ENCODE data around the gene ACTRT2.

Gene ACTRT2

DNA sequence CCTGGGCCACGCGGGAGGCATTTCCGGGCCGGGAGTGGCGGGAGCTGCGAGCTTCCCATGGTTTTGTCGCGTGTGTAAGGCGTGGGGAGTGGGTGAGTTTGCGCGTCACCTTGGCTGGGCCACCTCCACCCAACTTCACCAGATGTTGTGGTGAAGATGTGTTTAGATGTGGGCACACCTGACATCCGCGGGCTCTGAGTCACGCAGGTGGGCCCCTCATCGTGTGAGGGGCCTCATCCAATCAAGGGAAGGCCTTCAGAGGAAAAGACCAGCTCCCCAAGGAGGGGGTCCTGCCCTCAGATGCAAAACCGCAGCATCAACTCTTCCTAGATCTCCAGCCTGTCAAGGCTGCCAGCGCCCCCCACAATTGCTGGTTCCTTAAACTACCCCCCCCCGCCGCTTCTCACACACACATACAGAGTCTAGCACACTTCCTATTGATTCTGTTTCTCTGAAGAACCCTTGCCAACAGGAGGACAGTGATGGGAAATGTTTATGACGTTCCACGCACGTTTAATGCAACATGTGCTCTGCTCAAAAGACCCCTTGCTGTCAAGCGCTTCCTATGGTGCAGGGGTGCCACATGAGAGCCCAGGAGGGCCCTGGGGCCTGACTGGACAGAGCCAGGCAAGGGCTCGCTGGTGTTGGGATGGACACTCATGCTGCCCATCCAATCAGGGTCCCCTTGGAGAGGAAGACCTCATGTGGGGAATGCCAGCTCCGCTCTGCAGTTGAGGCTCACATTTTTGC lies 11.9 kb downstream of the ACTRT2 start:
- peak; percentile 28 to 47 for ATAC-seq

DNA sequence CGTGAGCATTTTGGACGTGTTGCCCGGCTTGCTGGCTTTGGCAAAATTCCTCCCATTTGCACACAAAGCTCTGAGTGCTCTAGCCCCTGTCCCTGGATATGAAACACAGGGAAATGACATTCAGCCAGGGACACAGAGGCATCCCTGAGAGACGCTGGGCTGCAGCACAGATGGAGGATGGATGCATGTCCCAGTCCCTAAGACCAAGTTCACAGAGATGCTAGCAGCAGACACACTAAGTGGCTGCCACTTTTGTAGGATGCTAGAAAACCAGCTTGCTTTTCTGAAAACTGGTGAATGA lies 12.5 kb downstream of the ACTRT2 start:
- no peak for ATAC-seq

DNA sequence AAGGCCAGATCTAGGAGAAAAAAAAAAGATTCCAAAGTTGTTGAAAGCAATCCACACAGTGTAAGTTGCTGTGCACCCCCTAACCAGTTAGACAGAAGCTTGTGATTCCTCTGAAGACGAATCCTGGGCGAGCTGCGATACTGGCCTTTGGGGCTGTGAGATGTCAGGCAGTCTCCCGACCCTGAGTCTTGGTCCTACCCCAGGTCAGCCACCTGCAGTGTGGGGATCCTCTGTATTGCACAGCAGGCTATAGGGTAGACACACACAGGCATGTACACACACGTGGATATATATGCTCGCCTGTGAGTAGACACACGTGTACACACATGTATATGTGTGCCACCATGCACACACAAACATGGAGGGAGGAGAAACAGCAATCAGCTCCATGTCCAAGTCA lies 12.9 kb downstream of the ACTRT2 start:
- no peak for ATAC-seq

DNA sequence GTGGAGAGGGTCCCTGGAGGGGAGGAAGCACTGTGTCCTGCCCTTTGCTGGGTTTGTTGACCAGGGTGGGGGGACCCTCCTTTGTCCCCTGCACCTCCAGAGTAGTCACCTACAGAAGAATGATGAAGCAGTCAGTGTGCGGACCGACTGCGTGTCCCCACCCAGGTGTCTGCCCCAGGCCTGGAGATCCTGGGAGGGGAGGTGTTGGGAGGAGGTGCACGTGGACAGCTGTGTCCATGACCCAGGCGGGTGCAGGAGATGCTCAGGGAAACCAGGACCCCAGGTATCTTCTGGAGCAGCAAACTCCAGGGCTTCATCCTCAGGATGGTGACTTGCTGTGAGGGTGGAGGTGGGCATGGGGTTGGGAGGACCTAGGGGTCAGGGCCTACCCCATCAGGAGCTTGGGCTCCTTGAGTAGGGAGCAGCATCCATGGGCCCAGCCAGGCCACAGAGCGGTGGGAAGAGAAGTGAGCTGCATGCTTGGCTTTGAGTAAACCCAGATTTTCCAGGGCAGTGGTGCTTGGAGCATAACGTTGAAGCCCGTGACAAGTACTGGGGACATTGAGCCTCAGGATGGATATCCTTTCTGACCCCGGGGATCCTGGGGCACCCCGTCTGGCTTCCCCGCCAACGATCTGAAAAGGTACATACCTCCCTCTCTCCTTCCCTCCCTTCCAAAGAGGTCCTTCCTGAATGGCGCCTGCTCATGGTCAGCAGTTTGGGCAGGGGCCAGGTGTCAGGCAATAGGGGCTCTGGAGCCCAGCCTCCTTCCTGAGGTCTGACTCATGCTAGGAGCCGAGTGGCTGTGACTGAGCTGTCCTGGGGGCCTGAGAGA lies 13.7 kb downstream of the ACTRT2 start:
- ATAC-seq = no peak

DNA sequence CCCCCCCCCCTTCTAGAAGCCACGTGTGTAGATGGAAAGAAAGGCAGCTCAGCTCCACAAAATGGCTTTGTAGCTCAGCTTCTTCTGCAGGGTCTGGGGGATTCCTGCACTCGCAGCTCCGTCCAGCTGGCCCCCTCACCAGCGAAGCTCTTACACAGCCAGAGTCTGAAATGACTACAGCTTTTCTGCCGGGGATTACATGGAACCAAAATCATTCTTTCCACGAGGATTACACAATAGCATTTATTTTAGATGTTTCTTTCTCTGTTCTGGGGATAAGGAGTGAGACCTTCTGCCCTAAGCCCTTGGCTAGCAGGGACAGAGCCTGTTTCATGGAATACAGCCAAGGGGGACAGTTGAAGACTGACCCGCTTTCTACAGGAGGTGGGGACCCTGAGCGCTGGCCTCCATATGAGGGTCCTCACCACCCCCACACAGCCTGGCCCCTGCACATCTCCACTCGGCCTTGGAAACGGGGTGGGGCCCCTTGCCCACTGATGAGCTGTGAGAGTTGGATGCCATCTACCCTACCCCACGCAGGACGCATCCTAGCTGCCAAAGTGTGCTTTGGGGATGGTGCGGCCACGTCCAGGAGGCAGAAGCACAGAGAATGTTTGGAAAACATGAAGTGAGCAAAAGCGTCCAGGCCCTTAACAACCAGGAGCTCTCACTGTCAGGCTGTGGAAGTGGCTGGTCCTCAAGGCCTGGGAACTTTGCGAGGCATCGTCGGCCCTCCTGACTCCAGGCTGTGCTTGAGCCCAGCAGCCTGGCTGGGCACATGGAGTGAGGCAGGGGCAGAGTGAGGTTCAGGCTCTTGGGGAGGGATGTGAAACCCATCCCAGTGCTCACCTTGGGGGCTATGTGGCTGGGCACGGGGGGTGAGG lies 14.5 kb downstream of the ACTRT2 start:
- no peak for ATAC-seq

DNA sequence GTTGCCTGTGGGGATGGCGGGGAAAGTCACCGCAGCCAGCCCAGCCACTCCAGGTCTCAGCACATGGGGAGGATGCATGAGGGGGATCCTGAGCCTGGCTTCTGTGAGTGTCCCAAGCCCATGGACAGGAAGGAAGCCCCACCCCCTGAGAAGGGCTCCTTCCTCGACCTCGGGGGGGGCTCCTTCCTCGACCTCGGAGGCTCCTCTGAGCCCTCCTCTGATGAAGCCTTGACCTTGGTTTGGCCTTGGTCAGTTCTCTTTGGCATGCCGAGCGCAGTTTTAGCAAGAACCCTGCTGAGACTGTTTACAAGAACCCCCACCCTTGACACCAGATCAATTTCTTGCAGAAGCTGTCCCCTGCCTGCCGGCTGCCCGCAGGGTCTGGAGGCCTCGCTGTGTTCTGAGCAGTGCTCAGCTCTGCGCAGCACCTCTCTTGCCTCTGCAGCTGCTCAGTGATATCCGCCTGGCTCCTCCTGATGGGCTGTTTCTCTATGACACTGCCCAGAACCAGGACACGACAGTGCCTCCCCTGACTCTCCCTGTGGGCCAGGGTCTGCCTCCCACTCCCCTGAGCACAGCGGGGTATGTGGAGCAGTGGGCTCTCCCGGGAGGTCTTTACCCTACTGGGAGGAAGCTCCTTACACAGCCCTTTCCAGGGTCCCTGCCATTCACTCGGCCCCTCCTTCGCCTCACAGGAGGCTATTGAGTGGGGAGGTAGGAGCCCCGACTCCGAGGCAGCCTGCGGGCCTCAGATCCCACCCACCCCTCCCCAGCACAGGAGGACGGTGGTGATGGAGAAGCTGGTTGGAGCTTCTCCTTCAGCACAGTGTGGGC lies 15.4 kb downstream of the ACTRT2 start:
- no peak for ATAC-seq

DNA sequence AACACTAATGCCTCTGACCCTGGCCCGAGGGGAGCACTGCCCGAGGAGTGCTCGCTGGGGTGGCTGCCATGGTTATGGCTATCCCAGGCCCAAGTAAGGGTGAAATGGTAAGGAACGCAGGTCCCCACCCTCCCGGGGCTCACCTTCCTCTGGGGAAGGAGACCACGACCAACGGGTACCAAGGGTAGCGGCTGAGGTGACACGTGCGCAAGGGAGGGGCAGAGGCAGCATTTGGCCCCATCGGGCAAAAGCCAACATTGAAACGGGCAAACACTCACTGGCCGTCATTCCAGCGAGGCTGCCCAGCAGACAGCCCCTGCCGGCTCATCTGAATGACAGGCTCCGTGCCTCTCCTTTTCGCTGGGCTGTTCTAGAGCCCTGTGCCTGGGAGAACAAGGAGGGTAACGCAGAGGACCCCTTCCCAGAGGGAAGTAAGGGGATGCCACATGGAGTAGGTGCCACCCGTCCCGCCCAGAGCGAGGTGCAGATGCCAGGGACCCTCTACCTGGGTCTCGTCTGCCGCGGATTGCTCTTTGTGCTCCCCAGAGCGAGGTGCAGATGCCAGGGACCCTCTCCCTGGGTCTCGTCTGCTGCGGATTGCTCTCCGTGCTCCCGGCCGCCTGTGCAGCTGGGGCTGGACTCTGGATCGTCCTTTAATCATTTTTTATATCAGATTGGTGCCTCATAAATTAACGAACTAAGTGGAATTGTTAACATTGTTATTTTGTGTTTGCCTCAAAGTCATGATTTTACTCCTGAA lies 16.2 kb downstream of the ACTRT2 start:
- no peak for ATAC-seq

DNA sequence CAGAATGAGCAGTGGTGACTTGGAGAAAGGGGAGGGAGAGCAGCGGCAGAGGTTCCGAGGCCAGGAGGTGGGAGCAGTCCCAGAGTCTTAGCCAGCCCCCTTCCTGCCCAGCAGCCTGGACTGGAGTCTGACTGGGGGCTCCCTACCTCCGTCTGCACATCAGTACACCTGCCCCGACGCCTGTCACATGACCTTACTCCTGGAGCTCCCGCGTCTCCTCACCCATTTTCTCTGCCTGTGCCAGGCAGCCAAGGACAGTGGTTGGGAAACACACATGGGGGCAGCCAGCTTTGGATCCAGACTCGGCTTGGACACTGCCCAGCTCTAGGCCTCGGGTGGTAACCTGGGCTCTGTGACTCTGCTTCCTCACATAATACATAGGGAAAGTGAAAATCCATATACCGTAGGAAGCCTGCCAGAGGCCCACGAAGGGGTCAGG lies 16.9 kb downstream of the ACTRT2 start:
- ATAC-seq = no peak

DNA sequence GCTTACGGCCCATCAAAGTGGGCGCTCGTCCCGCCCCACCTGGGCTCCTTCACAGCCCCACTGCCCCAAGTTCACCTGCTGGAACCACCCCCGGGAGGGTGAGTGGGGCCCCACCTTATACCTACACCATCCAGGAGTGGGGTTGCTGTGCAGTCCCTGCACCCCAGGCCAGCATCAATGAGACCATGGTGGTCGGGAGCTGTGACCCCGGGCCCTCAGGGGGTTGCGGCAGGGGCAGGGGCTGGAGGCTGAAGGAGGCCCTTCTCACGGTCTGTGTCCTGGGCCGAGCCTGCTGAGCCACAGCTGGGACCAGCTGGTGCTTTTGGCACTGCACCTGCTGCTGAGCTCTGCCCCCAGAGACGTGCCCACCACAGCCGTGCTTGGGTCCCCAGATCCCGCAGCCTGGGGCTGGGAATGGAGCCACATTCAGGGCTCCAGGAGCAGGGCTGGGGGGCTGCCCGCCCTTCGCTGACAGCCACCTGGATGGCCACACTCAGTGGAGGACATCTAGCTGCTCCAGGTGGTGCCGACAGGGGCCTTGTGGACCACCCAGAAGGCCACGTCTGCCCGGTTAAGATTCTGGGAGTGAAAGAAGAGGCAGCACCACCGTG lies 17.4 kb downstream of the ACTRT2 start:
- no peak for ATAC-seq

DNA sequence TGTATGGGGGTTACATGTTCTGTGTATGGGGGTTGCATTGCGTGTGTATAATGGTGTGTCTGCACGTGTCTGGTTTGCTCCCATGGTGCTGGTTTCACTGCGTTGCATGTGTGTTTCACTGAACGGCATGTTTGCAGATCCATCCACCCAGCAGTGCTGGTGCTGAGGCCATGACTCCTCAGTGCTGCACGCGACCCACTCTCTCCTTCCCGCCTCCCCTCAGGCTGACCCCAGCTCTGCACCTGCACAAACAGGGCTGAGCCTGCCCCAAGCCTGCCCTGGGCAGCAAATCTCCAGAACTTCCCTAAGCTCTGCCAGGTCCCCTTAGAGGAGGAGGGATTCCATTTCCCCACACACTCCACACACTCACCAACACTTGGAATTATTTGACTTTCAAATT lies 18.7 kb downstream of the ACTRT2 start:
- no peak for ATAC-seq

DNA sequence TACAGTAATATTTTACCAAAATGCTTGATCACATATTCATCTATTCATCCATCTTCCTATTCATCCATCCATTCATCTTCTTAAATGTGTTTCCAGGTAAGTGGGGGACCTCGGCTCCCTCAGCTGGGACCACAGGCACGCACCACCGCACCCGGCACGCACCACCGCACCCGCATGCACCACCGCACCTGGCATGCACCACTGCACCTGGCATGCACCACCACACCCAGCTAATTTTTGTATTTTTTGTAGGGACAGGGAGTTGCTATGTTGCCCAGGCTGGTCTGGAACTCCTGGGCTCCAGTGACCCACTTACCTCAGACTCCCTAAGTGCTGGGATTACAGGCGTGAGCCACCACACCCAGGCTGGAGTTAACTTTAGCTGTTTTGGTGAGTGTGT lies 21.2 kb downstream of the ACTRT2 start:
- ATAC-seq = no peak

DNA sequence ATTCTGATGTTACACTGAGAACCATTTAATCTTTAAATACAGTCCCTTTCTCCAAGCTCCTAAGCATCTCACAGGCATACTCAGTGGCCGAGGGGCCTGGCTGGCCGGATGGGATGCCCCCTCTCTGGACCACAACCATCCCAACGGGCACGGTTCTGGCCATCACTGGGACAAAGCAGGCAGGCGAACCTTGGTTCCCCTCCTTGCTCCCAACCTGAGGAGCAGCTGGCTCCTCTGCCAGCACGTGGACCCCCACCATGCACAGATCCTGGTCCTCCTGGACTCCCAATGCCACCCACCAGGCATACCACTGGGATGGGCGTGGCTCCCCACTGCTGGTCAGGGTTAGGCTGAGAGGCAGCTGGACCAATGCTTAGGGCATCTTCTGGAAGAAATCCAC lies 27.9 kb downstream of the ACTRT2 start:
- no peak for ATAC-seq

DNA sequence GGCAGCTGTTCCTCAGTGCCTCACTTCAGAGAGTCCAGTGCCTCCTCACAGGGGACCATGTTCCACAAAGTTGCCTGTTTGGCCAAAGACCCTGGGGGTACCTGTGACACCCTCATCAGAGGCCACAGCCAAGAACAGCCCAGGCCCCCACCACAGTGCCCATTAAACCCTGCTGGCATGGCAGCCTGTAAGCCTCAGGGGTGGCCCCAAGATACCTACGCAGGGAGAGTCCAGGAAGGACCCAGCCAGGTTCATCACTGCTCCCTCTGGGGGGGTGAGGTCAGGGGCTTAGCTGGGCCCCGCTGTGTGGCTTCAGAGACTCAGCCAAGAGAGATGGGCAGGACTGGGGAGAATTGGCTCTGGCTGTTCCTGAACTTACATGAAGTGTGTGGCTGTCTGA lies 28.6 kb downstream of the ACTRT2 start:
- no peak for ATAC-seq

DNA sequence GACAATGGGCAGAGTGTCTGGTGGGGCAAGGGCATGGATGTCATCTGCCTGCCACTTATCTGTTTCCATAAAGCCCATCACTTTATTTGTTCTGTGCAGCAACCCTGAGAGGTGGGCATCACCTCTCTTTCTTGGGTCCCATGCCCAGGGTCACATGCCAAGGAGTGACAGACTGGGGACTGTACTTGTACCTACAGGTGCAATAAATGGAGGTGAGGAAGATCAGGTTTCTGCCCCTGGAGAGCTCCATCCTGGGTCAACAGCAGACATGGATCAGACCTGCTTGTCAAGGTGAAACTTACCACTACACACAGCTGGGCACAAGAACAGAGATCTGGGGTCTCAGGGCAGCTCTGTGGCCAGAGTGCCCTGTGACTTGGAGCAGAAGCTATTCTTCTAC lies 29.3 kb downstream of the ACTRT2 start:
- no peak for ATAC-seq

DNA sequence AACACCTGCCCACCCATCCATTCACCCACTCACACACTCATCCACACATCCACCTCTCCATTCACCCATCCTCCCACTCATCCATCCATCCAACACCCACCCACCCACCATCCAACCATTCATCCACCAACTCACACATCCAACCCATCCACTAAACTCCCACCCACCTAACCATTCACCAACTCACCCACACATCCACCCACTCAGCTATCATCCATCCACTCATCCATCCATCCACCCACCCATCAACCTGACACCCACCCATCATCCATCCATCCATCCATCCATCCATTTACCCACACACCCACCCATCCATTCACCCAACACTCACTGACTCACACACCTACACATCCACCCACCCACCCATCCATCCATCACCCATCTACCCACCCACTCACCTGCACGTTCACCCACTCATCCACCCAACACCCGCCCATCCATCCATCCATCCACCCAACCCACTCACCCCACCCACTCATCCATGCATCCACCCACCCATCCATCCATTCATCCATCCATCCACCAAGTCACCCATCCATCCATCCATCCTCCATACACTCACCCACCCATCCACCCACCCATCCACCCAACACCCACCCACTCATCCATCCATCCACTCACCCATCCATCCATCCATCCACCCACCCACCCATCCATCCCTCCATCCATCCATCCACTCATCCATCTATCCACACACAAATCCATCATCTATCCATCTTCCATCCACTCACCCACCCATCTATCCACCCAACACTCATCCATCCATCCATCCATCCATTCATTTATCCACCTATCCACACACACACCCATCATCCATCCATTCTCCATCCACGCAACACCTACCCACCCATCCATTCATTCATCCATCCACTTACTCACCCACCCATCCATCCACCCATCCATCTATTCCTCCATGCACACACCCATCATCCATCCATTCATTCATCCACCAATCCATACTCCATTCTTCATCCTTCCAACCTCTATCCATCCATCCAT lies 30.3 kb downstream of the ACTRT2 start:
- no peak for ATAC-seq

DNA sequence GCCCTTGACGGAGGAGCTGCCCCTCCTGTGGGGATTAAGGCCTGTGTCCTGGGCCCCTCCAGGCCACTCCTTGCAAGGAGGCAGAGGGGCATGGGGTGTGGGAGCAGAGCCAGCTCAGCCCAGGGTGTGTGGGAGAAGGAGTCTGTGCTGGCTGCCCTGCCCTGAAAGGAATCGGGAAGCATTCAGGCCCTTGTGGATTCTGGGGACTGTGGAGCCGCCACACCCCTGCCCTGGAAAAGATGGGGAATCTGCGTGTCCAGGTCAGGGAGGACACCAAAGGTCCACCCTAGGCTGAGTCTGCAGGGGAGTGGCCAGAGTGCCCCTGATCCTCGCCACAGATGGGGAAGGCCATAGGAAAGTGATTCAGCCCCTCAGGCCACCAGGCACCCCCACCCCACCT lies 31.2 kb downstream of the ACTRT2 start:
- ATAC-seq = no peak

DNA sequence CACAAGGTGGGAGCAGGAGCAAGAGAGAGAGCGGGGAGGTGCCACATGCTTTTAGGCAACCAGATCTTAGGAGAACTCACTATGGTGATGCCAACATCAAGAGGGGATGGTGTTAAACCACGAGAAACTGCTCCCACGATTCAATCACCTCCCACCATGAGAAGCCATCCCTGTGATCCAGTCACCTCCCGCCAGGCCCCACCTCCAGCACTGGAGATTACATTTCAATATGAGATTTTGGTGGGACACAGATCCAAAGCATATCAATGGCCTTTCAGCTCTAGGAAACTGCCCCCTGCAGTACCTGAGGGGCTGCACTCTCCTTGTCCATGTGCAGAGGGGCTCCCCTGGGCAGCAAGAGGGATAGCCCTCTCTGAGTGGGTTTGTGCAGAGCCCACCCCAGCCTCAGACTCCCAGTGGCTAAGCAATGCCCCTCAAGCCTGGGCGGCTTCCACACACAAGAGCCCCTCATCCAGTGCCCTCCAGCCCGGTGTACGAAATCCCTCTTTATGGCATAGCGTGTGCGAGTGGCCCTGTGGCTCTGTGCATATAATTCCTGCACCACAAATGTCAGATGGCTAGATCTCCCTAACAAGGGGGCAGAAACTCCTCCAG lies 32.2 kb downstream of the ACTRT2 start:
- no peak for ATAC-seq

DNA sequence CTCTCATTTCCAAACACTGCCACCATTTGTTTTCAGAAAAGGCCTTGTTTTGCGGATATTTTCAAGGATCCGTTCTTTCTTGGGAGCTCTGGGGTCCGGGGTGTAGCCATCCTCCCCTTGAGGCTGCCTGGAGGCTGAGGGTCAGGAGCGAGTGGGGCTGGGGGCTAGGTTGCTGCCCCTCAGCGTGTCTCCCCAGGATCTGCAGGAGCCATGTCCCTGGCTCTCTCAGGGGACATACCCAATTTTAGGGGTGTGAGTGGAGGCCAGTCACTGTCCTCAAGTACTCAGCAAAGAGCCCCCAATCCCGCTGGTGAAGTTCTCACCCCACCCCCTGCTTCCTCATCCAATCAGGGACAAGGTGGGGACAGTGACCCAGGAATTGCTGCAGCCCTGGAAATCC lies 32.7 kb downstream of the ACTRT2 start:
- no peak for ATAC-seq

DNA sequence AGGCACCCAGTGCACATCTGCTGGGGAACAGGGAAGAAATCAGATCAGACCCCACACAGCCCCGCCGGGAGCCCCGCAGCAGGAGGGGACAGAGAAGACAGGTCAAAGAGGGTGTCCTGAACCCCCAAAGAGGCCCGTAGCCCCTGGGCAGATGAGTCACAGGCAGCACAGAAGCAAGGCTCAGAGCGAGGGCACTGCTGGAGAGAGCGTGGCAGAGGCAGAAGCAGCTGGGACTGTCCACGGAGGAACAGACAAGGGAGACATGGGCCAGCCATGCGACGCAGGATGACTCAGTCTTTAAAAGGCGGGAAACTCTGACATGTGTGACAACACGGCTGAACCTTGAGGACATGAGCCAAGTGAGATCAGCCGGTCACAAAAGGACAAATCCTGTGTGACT lies 33.2 kb downstream of the ACTRT2 start:
- no peak for ATAC-seq

DNA sequence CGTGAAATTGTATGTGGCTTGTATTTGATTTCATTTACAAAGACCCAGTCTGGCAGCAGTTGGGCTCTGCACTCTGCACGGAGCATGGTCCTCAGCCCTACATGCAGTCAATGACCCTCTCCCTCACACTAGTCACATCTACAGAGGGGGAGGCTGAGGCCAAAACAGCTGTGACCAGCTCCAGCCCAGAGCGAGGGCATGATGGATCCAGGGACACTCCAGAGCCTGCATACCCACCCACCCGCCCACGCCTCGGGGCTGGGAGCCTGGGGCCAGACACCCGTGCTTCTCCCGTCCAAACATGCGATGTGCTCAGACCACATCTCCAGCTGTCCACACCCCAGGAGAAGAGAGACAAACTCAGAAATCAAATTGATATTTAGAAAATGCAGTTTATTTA lies 33.8 kb downstream of the ACTRT2 start:
- no peak for ATAC-seq

Data from activated CD4-positive, CD25-positive, alpha-beta regulatory T cell treated with anti-CD3 and anti-CD28 coated beads, Interleukin-2, amount 50 U/mL, for 24 hours (primary cell).